GM23338 (cell line): ENCODE measurements around the gene BCAR3.

Experiments
- CREB1 ChIP-seq: fragments of 250-450 bp; sonication (Bioruptor Pico); IDR thresholded peaks from 2 replicates; pipeline ENCODE4 v1.5.0; 2020; ENCODE audit warnings: low read depth, mild to moderate bottlenecking, moderate library complexity
- CTCF ChIP-seq, 2 experiments: fragments of 200-600 bp in 1 of 2; sonication (generic) in 1 of 2; conservative IDR thresholded peaks; 2 replicates each; pipeline versions ENCODE4 v1.5.1 to v1.6.1; 2016 to 2017; ENCODE audit warnings: antibody characterized with exemption in 2 of 2, low read depth in 2 of 2, mild to moderate bottlenecking in 2 of 2, moderate library complexity in 1 of 2
- ETS1 ChIP-seq: IDR thresholded peaks from 2 replicates; pipeline ENCODE4 v1.6.1; 2016; ENCODE audit warnings: antibody characterized with exemption
- EZH2 ChIP-seq: fragments of 200-600 bp; sonication (generic); IDR thresholded peaks from one replicate; pipeline ENCODE4 v1.8.0; 2017; ENCODE audit warnings: antibody characterized with exemption, mild to moderate bottlenecking, low read depth; ENCODE audit not compliant: unreplicated experiment
- EZH2phosphoT487 ChIP-seq: fragments of 200-600 bp; sonication (generic); IDR thresholded peaks from one replicate; pipeline ENCODE4 v1.8.1; 2018; ENCODE audit warnings: antibody characterized with exemption; ENCODE audit not compliant: unreplicated experiment
- JUNB ChIP-seq: IDR thresholded peaks from one replicate; pipeline ENCODE4 v1.6.1; 2016; ENCODE audit warnings: antibody characterized with exemption; ENCODE audit not compliant: unreplicated experiment
- POLR2AphosphoS5 ChIP-seq: IDR thresholded peaks from 2 replicates; pipeline ENCODE4 v1.6.1; 2016; ENCODE audit warnings: antibody characterized with exemption, low read depth
- REST ChIP-seq: IDR thresholded peaks from one replicate; pipeline ENCODE4 v1.6.1; 2018; ENCODE audit warnings: antibody characterized with exemption; ENCODE audit not compliant: unreplicated experiment
- STAT1 ChIP-seq: IDR thresholded peaks from one replicate; pipeline ENCODE4 v1.6.1; 2016; ENCODE audit warnings: antibody characterized with exemption; ENCODE audit not compliant: unreplicated experiment

GRCh38 chr1:93670141-93670540, 11.5 kb downstream of the BCAR3 start:
- TF ChIP-seq CTCF (conservative IDR thresholded peaks at IDR 0.05; ENCODE audit: low read depth in 2 of 2) (no peak), EZH2phosphoT487 (no peak), POLR2AphosphoS5 (no peak), EZH2 (no peak), ETS1 (no peak), CREB1 (no peak), JUNB (no peak), STAT1 (no peak), REST (no peak)
